GM18867 (cell line): ENCODE measurements around the gene TOGARAM2.
"Not testable (repeated sequence)": the region's sequence is repeated elsewhere in the genome, so short reads cannot be mapped to it uniquely, and the experiment has no call there.

Source experiments
- ATAC-seq: cut with Tn5 transposase; IDR thresholded peaks from one replicate; pipeline ENCODE4 v1.9.1; 2021; ENCODE audit warnings: mild to moderate bottlenecking, moderate library complexity; ENCODE audit not compliant: unreplicated experiment

TOGARAM2 gene

DNA sequence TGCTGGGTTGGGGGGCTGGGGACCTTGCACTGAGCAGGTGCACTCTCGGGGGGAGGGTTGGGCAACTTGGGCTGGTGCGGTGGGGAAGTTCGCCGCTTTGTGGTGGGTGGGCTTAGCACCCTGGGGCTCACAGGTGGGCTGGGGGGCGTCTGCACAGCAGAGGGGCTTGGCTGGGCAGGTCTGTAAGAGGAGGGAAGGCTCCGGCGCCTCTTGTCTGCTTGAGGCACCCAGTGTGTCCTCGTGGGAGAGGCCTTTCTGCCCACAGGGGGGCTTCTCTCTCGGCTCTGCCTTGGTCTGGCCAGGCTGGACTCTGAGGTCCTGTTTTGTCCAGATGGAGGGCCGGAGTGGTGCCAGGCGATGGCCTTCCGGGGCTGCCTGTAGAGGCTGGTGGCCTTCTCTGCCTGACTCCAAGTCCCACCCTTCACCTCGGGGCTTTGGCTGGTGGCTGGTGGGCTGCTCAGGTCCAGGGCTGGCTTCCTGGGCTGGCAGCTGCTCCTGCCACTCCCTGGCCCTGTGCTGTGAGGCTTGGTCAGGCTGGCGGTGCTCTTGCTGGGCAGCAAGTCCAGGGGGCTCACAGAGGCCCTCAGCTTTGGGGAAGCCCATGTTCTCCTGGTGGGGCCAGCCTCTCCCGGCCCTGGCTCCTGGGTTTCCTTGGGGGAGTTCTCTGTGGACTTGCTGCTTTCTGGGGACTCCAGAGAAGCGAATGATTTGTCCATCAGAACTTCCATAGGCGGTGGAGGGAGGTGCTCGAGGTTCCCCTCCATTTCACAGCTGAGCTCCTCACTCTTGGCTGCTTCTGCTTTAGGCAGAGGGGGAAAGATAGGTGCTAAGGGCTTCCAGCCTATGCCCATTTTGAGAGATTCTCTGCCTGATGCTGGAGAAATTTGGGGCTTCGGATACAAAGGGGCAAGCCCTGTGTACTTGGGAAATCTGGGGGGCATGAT lies 90.2 kb downstream of the TOGARAM2 start:
- ATAC-seq, result no peak

GRCh38 chr2:29072251-29072650 lies 91.2 kb downstream of the TOGARAM2 start:
- ATAC-seq, result no peak

DNA sequence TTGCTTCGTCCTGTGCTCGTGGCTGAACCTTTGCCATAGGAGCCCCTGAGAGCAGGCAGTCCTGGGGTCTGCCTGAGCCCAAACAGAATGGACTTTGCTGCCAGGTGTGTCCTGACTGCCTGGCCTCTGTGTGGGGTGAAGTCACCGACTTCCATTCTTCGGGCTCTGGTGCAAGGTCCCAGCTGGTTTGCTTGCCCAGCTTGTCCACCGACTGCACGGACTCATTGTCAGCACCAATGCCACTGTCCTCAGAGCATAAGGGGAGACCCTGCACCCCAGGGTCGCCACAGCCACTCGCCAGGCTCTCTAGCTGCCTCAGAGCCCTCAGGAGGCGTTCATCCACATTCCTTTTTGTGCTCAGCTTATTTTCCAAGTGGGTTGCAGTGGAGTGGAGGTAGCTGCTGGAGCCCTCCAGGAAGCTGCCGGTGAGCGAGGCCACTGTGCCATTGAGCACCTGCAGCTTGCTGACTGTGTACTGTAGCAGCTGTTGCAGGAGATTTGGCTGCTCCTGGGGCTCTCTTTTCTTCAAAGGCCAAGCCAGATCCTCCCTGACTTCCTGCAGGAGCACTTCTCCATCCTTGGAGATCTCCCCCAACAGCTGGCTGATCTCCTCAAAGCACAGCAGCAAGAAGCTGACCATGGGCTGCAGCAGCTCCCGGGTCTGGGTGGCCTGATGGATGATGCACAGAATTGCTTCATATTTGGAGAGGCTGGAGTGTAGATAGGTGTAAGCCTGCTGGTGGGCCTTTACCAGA lies 92.0 kb downstream of the TOGARAM2 start:
- ATAC-seq, result no peak

GRCh38 chr2:29073933-29074332 lies 92.8 kb downstream of the TOGARAM2 start:
- ATAC-seq, result no peak

DNA sequence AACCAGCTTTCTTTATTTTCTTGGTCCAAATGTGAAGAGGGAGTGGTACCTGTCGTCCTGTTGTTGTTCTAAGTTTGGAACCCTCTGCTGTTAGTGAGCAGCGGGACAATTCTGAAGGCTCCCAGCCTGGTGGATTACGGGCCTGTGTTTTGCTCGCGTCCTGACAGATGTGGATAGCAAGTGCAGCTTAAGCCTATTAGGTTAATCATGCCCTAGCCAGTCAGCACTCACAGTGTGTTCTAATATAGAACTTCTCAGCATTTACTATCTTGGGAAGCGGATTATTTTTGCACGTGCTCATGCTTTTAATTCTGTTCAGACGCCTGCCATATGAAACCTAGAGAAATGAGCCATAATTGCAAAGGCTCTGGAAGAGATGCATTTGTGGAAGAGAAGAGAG lies 93.3 kb downstream of the TOGARAM2 start, which contains the start of gene PCARE:
Gene PCARE (minus strand): TSS at position 113 of the 400 bp plus-strand sequence. CDS start 262 bp downstream, outside the sequence.
- no peak for ATAC-seq

DNA sequence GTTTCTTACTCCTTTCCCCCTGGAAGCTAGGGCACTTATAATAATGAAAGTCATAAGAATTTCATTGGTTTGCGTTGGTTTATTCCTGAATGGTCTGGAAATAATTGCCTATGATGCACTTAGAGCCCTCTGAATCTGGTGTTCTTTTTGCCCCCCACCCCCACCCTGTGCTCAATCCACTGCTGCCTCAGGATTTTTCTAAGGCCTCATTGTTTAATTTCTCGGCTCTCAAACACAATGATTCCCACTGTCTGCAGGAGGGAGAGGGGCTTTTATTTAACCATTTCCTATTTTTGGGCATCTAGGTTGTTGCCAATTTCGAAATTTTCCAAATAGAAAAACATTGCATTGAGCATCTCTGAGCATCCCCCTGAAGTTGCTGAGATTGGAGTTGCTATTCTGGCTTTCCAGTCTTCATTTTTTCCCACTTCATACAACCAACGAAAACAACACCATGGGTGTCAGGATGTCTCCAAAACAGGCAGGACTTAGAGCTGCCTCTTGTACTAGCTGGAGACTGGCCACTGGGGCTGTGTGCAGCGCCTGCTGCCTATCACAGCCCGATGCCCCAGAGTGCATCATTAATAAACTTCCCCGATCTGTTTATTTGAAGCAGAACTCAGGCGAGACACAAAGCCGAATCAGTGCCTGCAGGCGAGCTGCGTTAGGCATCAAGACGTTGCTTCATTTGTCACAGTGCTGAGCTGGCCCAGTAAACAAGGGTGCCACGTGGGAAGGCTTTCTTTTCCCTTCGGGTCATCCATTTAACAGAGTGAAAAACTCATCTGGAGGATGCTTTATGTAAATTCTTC lies 95.0 kb downstream of the TOGARAM2 start:
- ATAC-seq, result no peak

GRCh38 chr2:29079887-29080286 lies 98.8 kb downstream of the TOGARAM2 start:
- ATAC-seq, result no peak

- no peak for ATAC-seq
Measured at GRCh38 chr2:29080886-29081743, 100.0 kb downstream of the TOGARAM2 start.

- ATAC-seq, result peak; percentile 50
Measured at GRCh38 chr2:29082804-29083495, 101.9 kb downstream of the TOGARAM2 start.

GRCh38 chr2:29084554-29084953 lies 103.5 kb downstream of the TOGARAM2 start:
- ATAC-seq, result no peak

DNA sequence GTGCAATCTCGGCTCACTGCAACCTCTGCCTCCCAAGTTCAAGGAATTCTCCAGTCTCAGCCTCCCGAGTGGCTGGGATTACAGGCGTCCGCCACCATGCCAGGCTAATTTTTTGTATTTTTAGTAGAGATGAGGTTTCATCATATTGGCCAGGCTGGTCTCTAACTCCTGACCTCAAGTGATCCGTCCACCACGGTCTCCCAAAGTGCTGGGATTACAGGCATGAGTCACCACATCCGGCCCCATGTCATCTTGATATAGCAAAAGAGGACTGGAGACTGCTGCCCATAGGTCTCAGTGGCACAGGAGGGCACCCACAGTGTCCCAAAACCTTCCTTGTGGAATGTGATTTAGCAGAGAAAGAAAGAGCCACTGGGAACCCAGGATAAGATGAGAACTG lies 109.2 kb downstream of the TOGARAM2 start:
- not testable (repeated sequence) for ATAC-seq

GRCh38 chr2:29096969-29097368 lies 115.9 kb downstream of the TOGARAM2 start:
- no peak for ATAC-seq

GRCh38 chr2:29097569-29097968 lies 116.5 kb downstream of the TOGARAM2 start:
- ATAC-seq, result no peak

- no peak for ATAC-seq
Measured at GRCh38 chr2:29100564-29100963, 119.5 kb downstream of the TOGARAM2 start.
